Adipose tissue (tissue), 3 donors: ENCODE results near the gene OSBPL2. TPM values are rescaled to one million over a fixed set of nuclear protein-coding genes. Genes with fewer than 3 reads are reported as not detected.

Experiments
- H3K27ac ChIP-seq: one replicate; pipeline ENCODE4 v1.5.1; 2013; ENCODE audit warnings: low read depth, low read length
- WGBS, 3 donors: extraction: QIAGEN DNeasy Blood & Tissue Kit; methylation state at CpG; one replicate each; pipeline ENCODE4 v1.1.7; 2013; 5-methylcytosine and 5-hydroxymethylcytosine counted together
- polyA plus RNA-seq, 3 donors: library from polyadenylated mRNA; stranded (reverse); fragments of 200-250 nt; gene quantifications; one replicate each; pipeline ENCODE4 v1.2.3, GENCODE V29; 2013
- donor health status: healthy with polysubstance abuse.
- donor health status: Bipolar disorder and iron deficiency.
- donor health status: healthy.

OSBPL2 gene
- polyA plus RNA-seq, 3 donors: 12.8 to 24.5 (median 15.1) TPM

GRCh38 chr20:62217913-62218773, 20.2 kb upstream of the OSBPL2 start:
- WGBS, 3 donors: 53 to 60% (median 57%) methylated on average over 38 of the region's 38 CpGs

GRCh38 chr20:62219101-62219991, 19.0 kb upstream of the OSBPL2 start:
- 1 to 3% (median 2%) methylated on average over 62 to 84 of the region's 84 CpGs for WGBS, 3 donors
- no peak overlapping the region for H3K27ac ChIP-seq

More at GRCh38 chr20:62217913-62218773, 20.2 kb upstream of the OSBPL2 start:
- no peak overlapping the region for H3K27ac ChIP-seq

GRCh38 chr20:62219992-62220665, 18.2 kb upstream of the OSBPL2 start, which contains the start of gene HRH3:
Gene HRH3 (minus strand): TSS chr20:62220278. CDS start chr20:62219970, 308 bp downstream.
- WGBS, 3 donors: 0 to 1% (median 1%) methylated on average over 38 to 83 of the region's 84 CpGs
- no peak within 1 kb of the TSS for H3K27ac ChIP-seq

DNA sequence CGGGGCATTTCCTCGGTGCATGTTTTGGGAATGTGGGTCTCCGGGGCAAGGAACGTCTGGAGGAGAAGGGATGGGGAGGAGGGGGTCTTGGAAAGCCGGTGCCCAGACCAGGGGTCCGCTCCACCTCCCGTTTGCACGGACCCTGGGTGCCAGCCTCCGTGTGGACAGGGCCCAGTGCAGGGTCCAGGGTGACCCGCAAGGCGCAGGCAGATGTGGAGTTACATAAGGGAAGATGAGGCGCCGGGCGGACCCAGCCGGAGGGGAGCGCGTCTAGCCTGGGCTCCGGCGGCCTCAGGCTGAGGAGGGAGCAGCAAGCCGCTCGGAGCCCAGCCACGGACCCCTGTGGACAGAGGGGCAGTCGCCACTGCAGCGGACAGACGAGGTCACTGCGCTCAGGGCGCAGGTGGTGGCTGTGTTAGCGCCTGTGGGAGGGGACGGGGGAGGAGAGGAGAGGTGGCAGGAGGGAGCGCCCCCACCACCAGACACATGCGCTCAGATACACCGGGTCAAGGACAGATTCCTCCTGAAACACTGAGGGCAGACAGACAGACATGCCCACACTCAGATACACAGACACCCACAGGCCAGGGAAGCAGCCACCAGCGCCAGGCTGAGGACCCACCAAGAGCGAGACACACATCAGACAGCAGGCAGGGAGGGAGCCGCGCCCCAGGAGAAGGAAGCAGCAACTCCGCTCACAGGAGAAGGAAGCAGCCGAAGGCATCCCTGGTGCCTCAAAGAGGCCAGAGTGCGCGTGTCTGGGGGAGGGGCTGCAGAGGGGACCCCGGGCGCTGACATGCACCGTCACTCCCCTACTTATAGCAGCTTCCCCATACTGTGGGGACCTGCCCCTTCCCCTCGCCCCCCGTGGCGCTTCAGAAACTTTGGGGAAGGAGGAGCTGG, 17.4 kb upstream of the OSBPL2 start:
- H3K27ac ChIP-seq: no peak overlapping the region
- 3 to 7% (median 3%) methylated on average over 31 to 46 of the region's 46 CpGs for WGBS, 3 donors

DNA sequence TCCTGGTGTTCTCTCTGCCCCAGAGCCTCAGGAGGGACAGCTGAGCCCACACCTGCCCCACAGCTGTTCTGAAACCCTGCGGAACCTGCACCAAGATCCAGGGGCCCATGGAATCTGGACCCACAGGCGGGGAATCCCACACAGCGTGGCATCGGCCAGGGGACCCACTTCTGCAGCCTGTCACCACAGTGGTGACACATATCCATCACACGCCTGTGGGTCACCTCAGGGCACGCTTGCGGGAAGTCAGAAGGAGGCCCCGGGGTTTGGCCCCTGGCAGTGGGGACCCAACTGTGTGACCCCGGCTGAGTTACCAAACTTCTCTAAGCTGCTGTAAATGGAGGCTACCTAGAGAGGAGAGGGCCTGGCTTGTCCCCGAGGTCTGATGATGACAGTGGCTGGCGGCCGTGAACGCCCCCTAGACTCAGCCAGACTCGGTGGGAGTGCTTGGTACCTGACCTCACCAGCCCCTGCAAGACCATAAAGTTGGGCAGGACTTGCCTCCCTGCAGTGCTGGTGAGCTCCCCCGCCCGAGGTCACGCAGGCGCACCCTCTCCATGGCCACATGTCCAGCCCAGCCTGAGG, 16.0 kb upstream of the OSBPL2 start:
- 87 to 88% (median 87%) methylated on average over 18 of the region's 18 CpGs for WGBS, 3 donors

DNA sequence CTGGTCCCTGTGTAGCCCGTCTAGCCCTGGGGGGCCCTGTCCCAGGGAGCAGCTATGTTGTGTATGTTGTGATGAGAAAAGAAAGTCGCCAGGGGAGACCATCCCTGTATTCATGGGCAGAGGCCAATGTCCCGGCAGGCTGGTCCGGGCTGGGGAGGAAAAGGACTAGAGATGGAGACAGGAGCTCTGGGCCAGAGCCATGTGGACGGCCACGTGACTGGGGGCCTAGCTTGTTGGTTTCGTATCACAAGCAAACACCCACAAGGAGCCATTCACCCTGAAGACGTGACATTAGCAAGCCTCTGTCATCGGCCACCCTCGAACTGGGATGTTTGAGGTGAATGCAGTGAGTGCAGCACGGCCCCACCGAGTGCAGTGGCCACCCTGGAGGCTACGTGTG, 15.3 kb upstream of the OSBPL2 start:
- WGBS, 3 donors: 74 to 86% (median 76%) methylated on average over 13 of the region's 13 CpGs
- no peak overlapping the region for H3K27ac ChIP-seq

More for the DNA sequence above, 16.0 kb upstream of the OSBPL2 start:
- H3K27ac ChIP-seq: no peak overlapping the region

- no peak overlapping the region for H3K27ac ChIP-seq
- 82 to 86% (median 84%) methylated on average over 9 of the region's 9 CpGs for WGBS, 3 donors
Observed at GRCh38 chr20:62223571-62223970, 14.8 kb upstream of the OSBPL2 start.

GRCh38 chr20:62224113-62224855, 14.0 kb upstream of the OSBPL2 start:
- WGBS, 3 donors: 62 to 70% (median 64%) methylated on average over 18 to 21 of the region's 21 CpGs
- H3K27ac ChIP-seq: no peak overlapping the region

- no peak overlapping the region for H3K27ac ChIP-seq
- WGBS, 3 donors: 86 to 90% (median 89%) methylated on average over 13 of the region's 13 CpGs
Observed at GRCh38 chr20:62225026-62225425, 13.3 kb upstream of the OSBPL2 start.

- WGBS, 3 donors: 76 to 91% (median 80%) methylated on average over 17 of the region's 17 CpGs
- no peak overlapping the region for H3K27ac ChIP-seq
Observed at GRCh38 chr20:62225820-62226635, 12.3 kb upstream of the OSBPL2 start.

DNA sequence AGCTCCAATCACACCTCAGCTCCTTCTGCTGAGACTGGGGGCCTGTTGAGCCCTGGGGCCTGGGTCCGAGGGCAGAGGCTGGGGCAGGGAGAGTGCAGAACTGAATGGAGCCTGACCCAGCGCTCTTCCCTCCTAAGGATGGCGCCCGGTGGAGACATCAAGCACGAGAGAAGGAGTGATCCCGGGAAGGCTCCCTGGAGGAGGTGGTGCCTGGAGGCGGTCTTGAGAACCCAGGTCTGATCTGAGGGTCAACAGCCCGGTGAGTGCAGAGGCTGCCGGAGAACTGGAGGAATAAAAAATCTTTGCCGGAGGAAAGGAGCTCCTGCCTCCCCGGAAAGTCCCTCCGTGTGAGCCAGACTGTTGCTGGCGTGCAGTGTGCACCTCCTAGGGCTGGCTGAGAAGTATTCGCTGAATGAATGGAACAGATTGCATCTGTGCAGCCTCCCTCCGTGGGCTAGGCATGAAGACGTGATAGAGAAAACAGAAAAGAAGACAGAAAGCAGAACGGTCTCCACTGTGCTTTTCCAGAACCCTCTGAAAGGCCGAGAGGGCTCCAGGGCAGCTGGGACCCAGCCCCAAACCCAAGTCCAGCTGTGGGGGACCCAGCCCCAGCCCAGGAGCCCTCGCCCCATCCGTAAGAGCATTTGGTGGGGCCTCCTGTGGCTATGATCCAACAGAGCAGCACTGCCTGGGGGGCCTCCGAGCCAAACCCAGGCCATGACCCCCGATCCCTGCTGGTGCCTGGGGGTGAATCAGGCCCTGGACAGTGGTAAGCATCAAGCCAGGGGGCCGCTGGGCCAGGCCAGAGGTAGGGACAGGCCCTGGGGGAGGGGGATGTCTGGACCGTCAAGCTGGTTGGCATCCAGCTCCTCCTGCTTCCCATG, 11.4 kb upstream of the OSBPL2 start:
- H3K27ac ChIP-seq: no peak overlapping the region
- 67 to 77% (median 68%) methylated on average over 24 of the region's 24 CpGs for WGBS, 3 donors

GRCh38 chr20:62227591-62227976, 10.7 kb upstream of the OSBPL2 start:
- 21 to 63% (median 57%) methylated on average over 6 to 10 of the region's 10 CpGs for WGBS, 3 donors
- H3K27ac ChIP-seq: no peak overlapping the region

DNA sequence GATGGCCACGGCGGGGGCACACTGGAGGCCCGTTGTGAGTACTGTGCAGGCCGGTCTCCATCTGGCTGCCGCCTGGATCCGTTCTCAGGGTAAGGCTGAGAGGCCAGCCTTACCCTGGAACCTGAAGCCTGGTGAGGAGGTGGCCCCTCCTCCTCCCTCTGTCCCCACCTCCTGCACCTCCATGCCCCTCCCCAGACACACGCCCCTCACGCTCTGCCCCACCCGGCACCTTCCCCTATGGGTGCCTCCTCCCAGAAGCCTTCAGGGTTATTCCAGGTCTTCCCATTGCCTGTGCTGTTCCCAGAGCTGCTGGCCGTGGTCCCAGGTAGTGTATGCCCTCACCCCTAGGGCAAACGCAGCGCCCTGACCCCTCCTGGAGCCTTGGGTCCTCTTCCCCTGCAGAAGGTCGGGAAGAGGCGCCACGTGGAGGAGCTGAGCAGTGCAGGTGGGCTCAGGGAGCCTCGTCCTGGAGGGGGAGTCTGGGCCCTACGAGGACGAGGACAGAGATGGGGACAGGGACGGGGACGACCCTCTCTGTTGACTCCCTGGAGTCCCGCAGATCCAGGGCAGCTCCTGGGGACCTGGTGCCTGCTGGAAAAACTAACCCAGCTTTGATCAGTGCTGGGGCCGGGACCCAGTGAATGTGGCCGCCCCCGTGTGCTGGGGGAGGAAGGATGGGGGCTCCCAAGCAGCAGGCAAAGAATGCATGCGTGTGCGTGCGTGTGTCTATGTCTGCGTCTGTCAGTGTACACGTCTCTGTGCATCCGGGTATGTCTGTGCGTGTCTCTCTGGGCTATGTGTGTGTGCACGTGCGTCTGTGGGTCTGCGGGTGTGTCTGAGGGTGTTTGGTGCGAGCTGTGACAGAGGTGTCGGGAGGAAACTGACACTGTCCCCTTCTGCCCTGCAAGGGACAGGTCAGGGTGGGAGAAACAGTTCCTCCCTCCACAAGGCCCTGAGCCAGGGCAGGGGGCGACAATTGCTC, 10.1 kb upstream of the OSBPL2 start:
- 43 to 56% (median 43%) methylated on average over 33 to 37 of the region's 37 CpGs for WGBS, 3 donors
- H3K27ac ChIP-seq: no peak overlapping the region

GRCh38 chr20:62228982-62229545, 9.3 kb upstream of the OSBPL2 start:
- H3K27ac ChIP-seq: no peak overlapping the region
- WGBS, 3 donors: 75 to 87% (median 79%) methylated on average over 7 of the region's 7 CpGs
